Esophagus (tissue), 2 donors: ENCODE measurements around the gene DOCK1. TPM values are rescaled to one million over a fixed set of nuclear protein-coding genes. Genes with fewer than 3 reads are reported as not detected.

Experiments
- H3K27ac ChIP-seq, 2 donors: one replicate each; pipeline ENCODE4 v1.5.1; 2013; ENCODE audit warnings: low read depth in 2 of 2, mild to moderate bottlenecking in 2 of 2, inconsistent platforms in 1 of 2, low read length in 1 of 2, moderate library complexity in 1 of 2
- H3K27me3 ChIP-seq, 2 donors: one replicate each; pipeline ENCODE4 v1.6.1; 2013; ENCODE audit warnings: low read length in 2 of 2, control low read depth in 1 of 2, mild to moderate bottlenecking in 1 of 2; ENCODE audit not compliant: insufficient read depth in 2 of 2, control insufficient read depth in 1 of 2
- H3K36me3 ChIP-seq, 2 donors: one replicate each; pipeline ENCODE4 v1.6.1; 2013; ENCODE audit warnings: low read length in 1 of 2; ENCODE audit not compliant: control insufficient read depth in 2 of 2, insufficient read depth in 2 of 2
- H3K4me1 ChIP-seq, 2 donors: one replicate each; pipeline ENCODE4 v1.6.1; 2013; ENCODE audit warnings: low read length in 1 of 2; ENCODE audit not compliant: control insufficient read depth in 2 of 2, insufficient read depth in 2 of 2
- H3K4me3 ChIP-seq, 2 donors: one replicate each; pipeline ENCODE4 v1.5.1; 2013; ENCODE audit warnings: low read length in 2 of 2, mild to moderate bottlenecking in 2 of 2, low read depth in 1 of 2, moderate library complexity in 1 of 2
- H3K9me3 ChIP-seq, 2 donors: one replicate each; pipeline ENCODE4 v1.6.1; 2013; ENCODE audit warnings: mild to moderate bottlenecking in 2 of 2, low read depth in 1 of 2, low read length in 1 of 2, moderate library complexity in 1 of 2; ENCODE audit not compliant: control insufficient read depth in 2 of 2, insufficient read depth in 1 of 2
- WGBS, 2 donors: extraction: QIAGEN DNeasy Blood & Tissue Kit; methylation state at CpG; one replicate each; pipeline ENCODE4 v1.1.7; 2013; 5-methylcytosine and 5-hydroxymethylcytosine counted together
- polyA plus RNA-seq, 2 donors: library from polyadenylated mRNA; stranded (reverse); fragments of 200-250 nt; gene quantifications; one replicate each; pipeline ENCODE4 v1.2.3, GENCODE V29; 2013
- donor health status: healthy with polysubstance abuse.
- donor health status: Bipolar disorder and iron deficiency.

The DOCK1 gene
- polyA plus RNA-seq, 2 donors = 11.4 to 17.5 TPM

DNA sequence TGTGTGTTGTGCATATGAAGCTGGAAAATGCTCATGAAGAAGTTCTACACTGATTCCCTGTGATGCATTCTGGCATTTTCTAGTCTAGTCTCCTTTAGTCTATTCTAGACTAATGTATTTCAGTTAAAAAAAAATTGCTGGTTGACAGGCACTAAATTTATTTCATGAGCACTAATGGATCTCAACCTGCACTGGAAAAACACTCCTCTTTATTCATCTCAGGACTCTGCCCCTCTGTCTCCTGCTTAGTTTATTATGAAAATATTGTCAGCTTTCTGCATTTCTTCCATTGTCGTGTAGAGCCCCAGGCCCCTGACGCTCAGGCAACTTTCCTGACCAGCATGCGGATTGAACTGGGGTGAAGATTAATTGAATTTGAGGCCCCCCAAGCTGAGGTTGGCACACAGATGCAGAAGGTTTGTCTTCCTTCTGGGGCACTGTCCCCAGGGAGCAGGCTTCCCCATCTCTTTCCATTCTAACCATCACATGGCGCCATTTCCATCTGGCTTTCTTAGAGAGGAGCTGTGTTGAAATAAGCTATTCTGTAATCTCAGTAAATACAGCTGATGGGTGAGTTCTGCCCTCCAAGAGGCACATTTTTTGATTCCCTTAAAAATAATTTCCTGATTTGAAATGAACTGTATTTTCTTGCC is 162.4 kb downstream of the DOCK1 start:
- Histone ChIP-seq H3K27ac (no peak overlapping the region), H3K4me3 (no peak overlapping the region), H3K4me1 (no peaks in the 10 kb centered on the region), H3K9me3 (no peaks in the 10 kb centered on the region), H3K27me3 (no peaks in the 10 kb centered on the region), H3K36me3 (peaks cover 8 to 11% of the 10 kb centered on the region in 2 donors)
- WGBS, 2 donors = 95 to 97% methylated on average over 4 of the region's 4 CpGs

DNA sequence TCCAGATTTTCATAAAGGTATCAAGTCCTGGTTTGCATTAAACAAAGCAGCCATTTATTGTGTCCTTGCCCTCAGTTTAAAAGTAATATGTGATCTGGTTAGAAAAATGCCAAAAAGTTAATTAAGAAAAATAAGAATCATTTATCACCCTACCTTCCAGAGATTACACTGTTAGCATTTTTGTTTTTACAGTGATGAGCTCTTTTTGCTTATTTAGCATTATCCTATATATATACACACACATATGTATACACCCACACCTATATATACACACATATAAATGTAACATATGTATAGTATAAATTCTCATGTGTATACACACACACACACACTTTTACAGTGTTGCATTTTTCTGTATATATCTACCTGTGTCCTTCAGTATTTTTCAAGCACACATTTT is 163.3 kb downstream of the DOCK1 start:
- H3K9me3 ChIP-seq = no peaks in the 10 kb centered on the region
- no peaks in the 10 kb centered on the region for H3K27me3 ChIP-seq
- no peaks in the 10 kb centered on the region for H3K4me1 ChIP-seq
- H3K27ac ChIP-seq = no peak overlapping the region
- H3K36me3 ChIP-seq = peaks cover 8 to 12% of the 10 kb centered on the region in 2 donors
- no peak overlapping the region for H3K4me3 ChIP-seq

DNA sequence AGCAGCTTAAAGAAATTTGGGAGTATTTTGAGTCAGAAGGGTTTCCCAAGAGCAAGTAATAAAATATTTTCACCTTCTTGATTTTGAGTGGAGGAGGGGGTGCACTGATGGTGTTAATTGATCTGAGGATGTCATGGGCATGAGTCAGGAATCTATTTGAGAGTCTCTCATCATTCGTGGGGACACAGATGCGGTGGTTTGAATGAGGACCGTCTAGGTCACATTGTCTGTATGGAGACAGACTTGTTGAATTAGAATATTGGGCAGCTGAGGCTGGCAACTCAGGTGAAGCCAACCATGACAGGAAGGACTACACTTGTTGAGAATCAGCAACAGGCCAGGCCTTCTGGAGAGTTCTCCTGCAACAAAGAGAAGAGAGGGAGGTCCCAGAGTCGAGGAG is 164.2 kb downstream of the DOCK1 start:
- H3K27me3 ChIP-seq = no peaks in the 10 kb centered on the region
- no peaks in the 10 kb centered on the region for H3K9me3 ChIP-seq
- H3K36me3 ChIP-seq = peaks cover 8 to 13% of the 10 kb centered on the region in 2 donors
- H3K4me3 ChIP-seq = no peak overlapping the region
- no peaks in the 10 kb centered on the region for H3K4me1 ChIP-seq
- H3K27ac ChIP-seq = no peak overlapping the region
- WGBS, 2 donors = 89% methylated on average over 4 of the region's 4 CpGs

DNA sequence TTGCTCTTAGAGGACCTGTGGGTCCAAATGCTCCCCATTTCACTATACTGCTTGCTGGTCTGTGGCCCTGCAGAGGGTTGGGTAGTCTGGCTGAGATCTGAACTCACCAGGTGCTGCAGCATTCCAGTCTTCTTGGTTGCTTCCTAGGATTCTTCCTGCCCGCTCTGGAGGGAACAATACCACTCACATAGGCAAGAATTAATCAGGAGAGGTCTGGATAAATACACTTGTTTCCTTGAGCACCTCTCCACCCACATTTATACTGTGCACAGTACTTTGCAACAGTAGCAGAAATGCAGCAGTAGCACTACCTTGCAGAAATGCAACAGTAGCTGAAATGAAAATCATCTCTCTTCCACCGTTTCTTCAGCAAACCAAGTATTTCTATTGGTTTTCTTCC is 165.9 kb downstream of the DOCK1 start:
- peaks cover 7 to 12% of the 10 kb centered on the region in 2 donors for H3K36me3 ChIP-seq
- H3K27me3 ChIP-seq = no peaks in the 10 kb centered on the region
- WGBS, 2 donors = 85 to 92% methylated on average over 2 of the region's 2 CpGs
- H3K27ac ChIP-seq = no peak overlapping the region
- no peaks in the 10 kb centered on the region for H3K4me1 ChIP-seq
- no peak overlapping the region for H3K4me3 ChIP-seq
- no peaks in the 10 kb centered on the region for H3K9me3 ChIP-seq

DNA sequence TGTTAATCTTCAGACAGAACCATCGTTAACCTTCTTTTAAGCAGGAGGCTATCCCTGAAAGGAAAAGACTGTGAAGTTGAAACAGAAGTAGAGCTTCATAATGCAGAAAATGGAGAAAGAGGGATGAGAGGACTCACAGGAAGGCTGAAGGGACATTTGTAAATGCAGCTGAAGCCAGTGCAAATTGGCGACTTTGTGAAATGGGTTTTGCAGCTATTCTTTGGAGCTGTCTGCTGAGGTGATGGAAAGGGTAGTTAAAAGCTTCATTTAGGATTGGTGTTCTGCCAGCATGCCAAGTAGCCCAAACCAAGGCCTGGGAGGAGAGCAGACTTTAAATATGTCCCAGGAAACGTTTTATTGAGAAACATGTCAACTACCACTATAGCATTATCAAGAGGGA is 168.4 kb downstream of the DOCK1 start:
- H3K4me1 ChIP-seq = no peaks in the 10 kb centered on the region
- H3K27me3 ChIP-seq = no peaks in the 10 kb centered on the region
- H3K27ac ChIP-seq = no peak overlapping the region
- H3K9me3 ChIP-seq = no peaks in the 10 kb centered on the region
- no peak overlapping the region for H3K4me3 ChIP-seq
- 90 to 92% methylated on average over 3 of the region's 3 CpGs for WGBS, 2 donors
- peaks cover 0 to 9% of the 10 kb centered on the region in 2 donors for H3K36me3 ChIP-seq

DNA sequence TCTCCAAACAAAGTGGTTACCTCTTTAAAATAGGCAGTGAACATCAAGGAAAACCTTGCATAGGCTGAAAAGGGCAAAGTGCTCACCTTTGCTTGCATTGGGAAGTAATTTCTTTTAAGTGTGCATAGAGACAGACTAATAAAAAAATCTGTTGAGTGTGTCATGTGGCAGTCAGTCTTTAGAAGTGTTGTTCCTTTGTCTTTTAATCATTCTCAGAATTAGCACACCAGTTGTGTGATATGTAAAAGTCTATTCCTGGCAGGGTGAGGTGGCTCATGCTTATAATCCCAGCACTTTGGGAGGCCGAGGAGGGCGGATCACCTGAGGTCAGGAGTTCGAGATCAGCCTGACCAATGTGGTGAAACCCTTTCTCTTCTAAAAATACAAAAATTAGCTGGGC is 174.2 kb downstream of the DOCK1 start:
- H3K4me1 ChIP-seq = no peaks in the 10 kb centered on the region
- no peaks in the 10 kb centered on the region for H3K27me3 ChIP-seq
- peaks cover 0 to 7% of the 10 kb centered on the region in 2 donors for H3K36me3 ChIP-seq
- H3K4me3 ChIP-seq = no peak overlapping the region
- WGBS, 2 donors = 86 to 93% methylated on average over 3 of the region's 3 CpGs
- no peak overlapping the region for H3K27ac ChIP-seq
- H3K9me3 ChIP-seq = no peaks in the 10 kb centered on the region

DNA sequence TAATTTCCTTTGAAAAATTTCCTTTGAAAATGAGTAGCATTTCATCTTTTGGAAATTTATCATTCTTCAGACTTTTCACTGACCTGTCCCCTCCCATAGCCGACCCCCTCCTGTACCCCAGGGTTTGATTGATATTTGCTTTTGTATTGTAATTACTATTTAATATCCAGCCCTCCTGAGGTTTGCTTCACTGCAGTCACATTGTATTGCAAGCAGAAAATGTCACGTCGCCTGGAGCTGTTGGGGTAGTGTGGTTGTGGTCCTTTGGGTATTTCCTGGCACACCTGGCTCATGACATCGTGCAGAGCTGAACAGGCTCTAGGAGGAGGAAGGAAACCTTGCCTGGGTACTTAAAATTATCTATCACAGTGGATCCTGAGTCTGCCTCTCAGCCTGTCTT is 175.1 kb downstream of the DOCK1 start:
- Histone ChIP-seq H3K9me3 (no peaks in the 10 kb centered on the region), H3K27ac (no peak overlapping the region), H3K4me1 (no peaks in the 10 kb centered on the region), H3K36me3 (peaks cover 0 to 7% of the 10 kb centered on the region in 2 donors), H3K4me3 (no peak overlapping the region), H3K27me3 (no peaks in the 10 kb centered on the region)
- 73 to 76% methylated on average over 4 of the region's 4 CpGs for WGBS, 2 donors

DNA sequence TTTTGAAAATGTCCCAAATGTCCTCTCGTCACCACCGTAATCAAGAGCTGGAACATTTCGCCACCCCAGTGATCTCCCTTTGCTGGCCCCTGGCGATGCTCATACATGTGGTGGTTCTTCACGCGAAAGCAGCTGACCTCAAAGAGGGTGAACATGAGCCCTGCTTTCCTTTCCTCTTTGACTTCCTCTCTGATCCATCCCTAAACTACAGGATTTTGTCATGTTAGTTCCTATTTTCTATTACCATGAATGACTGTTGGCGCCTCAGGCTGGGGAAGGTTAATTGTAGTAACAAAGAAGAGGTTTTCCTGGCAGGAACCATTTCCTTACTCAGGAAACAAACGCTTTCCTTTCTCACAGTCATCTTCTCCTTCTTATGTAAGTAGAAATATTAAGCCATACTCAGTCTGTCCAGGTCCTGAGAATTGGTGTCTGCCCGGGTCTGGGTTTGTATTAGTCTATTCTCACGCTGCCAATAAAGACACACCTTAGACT is 176.7 kb downstream of the DOCK1 start:
- Histone ChIP-seq H3K4me3 (no peak overlapping the region), H3K27ac (no peak overlapping the region), H3K27me3 (no peaks in the 10 kb centered on the region), H3K36me3 (peaks cover 0 to 4% of the 10 kb centered on the region in 2 donors), H3K4me1 (no peaks in the 10 kb centered on the region), H3K9me3 (no peaks in the 10 kb centered on the region)
- WGBS, 2 donors = 87 to 88% methylated on average over 10 of the region's 10 CpGs

DNA sequence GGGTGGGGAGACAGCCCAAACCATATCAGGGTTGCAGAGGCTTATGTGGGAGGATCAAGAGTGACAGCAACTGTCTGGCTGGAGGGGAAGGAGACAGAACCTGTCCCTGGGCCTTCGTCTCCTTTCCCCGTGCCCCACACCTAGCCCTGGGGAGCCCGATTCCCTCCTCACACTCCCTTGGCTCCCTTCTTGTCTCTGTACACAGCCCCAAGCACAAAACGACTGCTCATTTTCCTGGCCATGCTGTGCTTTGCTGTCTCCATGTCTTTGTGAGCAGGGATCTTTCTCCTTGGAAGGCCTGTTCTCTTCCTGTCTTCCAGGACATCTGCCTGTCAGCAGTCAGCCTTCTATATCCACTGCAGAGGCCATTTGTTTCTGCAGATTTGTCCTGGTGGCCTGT is 177.4 kb downstream of the DOCK1 start:
- no peak overlapping the region for H3K27ac ChIP-seq
- peaks cover 0 to 4% of the 10 kb centered on the region in 2 donors for H3K36me3 ChIP-seq
- 90 to 96% methylated on average over 4 of the region's 4 CpGs for WGBS, 2 donors
- H3K9me3 ChIP-seq = no peaks in the 10 kb centered on the region
- H3K4me1 ChIP-seq = no peaks in the 10 kb centered on the region
- H3K27me3 ChIP-seq = no peaks in the 10 kb centered on the region
- no peak overlapping the region for H3K4me3 ChIP-seq

DNA sequence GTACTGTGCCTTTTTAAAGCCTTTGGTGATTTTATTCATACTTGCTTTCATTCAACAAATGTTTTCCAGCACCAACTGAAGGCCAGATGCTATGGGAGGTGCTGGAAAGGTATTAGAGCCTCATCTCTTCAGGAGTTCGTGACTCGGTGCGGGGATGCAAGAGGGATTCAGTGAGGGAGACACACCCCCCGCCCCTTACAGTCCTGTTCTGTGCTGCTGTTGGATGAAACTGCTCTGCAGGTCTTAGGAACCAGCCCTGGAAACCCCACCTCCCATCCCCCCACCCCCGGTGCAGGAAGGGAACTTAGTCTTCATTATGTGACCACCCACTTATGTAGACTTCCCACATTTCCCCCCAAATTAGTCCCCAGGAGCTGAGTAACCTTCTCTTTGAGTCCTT is 180.7 kb downstream of the DOCK1 start:
- WGBS, 2 donors = 90% methylated on average over 5 of the region's 5 CpGs
- peaks cover 0 to 4% of the 10 kb centered on the region in 2 donors for H3K36me3 ChIP-seq
- no peaks in the 10 kb centered on the region for H3K27me3 ChIP-seq
- no peaks in the 10 kb centered on the region for H3K9me3 ChIP-seq
- H3K27ac ChIP-seq = no peak overlapping the region
- no peak overlapping the region for H3K4me3 ChIP-seq
- H3K4me1 ChIP-seq = no peaks in the 10 kb centered on the region
